M059J (cell line): ENCODE results near the gene CLPX. TPM values are rescaled to one million over a fixed set of nuclear protein-coding genes. Genes with fewer than 3 reads are reported as not detected.
"Not testable (repeated sequence)": the region's sequence is repeated elsewhere in the genome, so short reads cannot be mapped to it uniquely, and the experiment has no call there.

ENCODE experiments used
- DNase-seq: peaks from one replicate; pipeline ENCODE4 v3.0.0-alpha.2; 2012; ENCODE audit warnings: low read depth
- total RNA-seq: library from RNA; depleted of rRNA; stranded (reverse); fragments of >200 nt; shearing (Covaris generic); gene quantifications from 2 replicates; pipeline ENCODE4 v1.2.3, GENCODE V29; 2014; rRNA removed

The CLPX gene
- total RNA-seq, 1 experiment from 2014 or later = 27.7 TPM

DNA sequence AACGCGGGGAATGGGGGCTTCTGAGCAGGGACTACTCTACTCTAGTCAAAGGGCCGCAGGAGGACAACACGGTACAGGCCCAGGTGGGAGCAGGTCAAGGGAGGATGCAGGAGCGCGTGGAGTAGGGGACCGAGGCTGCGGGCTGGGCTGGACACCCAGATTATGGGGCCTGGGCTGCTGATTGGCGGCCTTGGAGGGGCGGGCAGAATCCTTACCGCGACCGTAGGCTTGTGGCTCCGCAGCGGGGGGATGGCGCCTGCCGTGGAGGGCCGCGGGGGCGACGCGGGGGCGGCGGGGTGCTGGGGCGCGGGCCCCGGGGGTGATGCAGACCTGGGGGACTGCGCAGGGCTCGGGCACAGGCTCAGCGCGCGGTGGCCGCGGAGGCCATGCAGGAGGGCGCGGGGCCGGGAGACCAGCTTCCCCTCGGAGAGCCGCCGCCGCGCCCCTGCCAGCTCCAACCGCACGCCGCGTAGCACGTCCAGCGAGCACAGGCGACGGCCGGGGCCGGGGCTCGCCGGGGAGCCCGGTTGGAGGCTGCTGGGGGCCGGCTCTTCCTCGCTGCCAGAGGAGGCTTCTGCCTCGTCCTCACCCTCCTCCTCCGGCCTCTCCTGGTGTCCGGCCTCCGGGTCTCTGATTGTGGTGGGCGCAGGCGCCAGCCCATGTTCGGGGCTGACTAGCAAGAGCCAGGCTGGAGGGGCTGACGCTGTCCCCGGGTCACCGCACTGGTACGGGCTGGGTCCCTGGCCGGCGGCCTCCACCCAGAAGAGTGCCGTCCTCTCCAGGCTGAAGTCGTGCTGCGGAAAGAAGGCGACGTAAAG, 83.0 kb downstream of the CLPX start:
- DNase-seq = no peak

DNA sequence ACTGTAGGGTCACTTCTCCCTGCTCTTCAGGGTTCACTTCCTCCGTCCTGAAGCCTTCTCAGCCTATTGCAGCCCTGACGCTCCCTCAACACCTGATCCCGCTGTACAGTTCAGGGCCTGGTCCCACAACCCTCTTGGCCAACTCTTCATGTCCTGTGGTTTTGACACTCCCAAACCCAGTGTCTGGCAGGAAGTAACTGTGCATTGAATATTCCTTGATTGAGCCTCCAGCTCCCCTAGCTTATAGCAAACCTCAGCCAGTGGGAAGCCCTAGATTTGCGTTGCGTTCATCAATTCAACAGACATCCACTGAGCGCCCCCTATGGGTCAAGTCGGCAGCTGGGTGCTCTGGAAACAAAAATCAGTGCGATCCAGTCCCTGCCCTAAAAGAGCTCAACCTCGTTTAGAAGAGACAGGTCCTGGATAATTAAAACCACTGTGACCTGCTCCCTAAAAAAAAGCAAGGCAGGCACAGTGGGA, 83.7 kb downstream of the CLPX start:
- peak; percentile 19 for DNase-seq

DNA sequence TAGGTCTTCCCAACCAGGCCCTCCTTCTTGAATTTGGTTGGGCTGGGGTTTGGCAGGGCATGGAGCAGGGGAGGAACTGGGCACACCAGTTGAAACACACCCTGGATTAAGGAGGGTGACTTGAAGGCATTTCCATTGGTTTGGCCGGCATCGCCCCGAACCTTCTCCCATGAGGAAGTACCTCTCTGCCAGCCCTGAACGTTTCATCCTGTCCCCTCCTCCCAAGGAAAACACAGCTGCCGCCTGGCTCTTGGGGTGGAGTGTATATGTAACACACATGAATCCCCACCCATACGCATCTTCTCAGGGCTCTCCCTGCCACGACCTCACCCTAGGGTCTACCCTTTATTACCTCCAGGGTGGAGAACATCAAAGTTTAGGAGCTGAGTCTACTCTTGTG, 84.7 kb downstream of the CLPX start:
- DNase-seq = no peak

DNA sequence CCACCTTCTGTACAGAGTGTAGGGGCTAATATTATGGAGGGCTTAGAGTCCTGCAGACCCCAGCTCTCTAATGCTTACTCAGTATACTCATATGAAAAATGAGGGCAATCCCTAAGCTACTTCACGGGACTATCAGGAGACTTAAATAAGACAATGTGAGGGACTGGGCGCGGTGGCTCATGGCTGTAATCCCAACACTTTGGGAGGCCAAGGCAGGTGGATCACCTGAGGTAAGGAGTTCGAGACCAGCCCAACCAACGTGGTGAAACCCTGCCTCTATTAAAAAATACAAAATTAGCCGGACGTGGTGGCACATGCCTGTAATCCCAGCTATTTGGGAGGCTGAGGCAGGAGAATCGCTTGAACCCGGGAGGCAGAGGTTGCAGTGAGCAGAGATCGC, 85.3 kb downstream of the CLPX start:
- not testable (repeated sequence) for DNase-seq

DNA sequence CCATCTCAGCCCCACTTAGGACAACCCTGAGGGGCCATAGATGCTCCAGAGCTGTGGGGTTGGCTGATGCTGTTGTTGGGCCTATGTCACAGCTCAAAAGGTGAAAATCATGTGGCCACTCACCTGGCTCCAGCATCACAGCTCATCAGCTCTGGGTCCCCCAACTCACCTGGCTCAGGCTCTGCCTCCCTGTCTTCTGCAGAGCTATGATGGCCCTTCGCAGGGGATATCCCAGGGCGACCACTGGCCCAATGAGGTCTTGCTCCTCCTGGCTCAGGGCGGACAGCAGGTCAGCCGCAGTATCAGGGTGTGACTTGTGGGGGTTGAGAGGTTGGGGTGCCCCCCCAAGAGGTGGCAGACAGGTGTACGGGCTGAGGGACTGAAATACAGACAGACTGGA, 85.8 kb downstream of the CLPX start:
- no peak for DNase-seq

Other genes starting within 250 kb of the CLPX start
- gene SPG21, start 195.4 kb downstream of the CLPX start, total RNA-seq = 93.2 and 94.8 TPM in 2 replicates
- gene MTFMT, start 155.7 kb downstream of the CLPX start, total RNA-seq = 19.9 and 21.2 TPM in 2 replicates
- gene SLC51B, start 140.0 kb downstream of the CLPX start, total RNA-seq = not detected in 2 replicates
- gene RASL12, start 117.4 kb downstream of the CLPX start, total RNA-seq = not detected in 2 replicates
- gene KBTBD13, start 108.6 kb downstream of the CLPX start, total RNA-seq = not detected in 2 replicates
- gene UBAP1L, start 70.1 kb downstream of the CLPX start, total RNA-seq = 0.10 and 0.12 TPM in 2 replicates
- 9.2 and 14.5 TPM in 2 replicates for gene PDCD7, start 51.5 kb downstream of the CLPX start, total RNA-seq
- gene CILP, start 26.1 kb upstream of the CLPX start, total RNA-seq = 0.02 TPM in 1 of 2 replicates, not detected in the other
- 7.1 and 14.8 TPM in 2 replicates for gene PARP16, start 101.5 kb upstream of the CLPX start, total RNA-seq
- not detected in 2 replicates for gene RNU5A-1, start 110.7 kb upstream of the CLPX start, total RNA-seq
- gene RNU5B-1, start 119.3 kb upstream of the CLPX start, total RNA-seq = not detected in 2 replicates
- gene IGDCC3, start 192.7 kb upstream of the CLPX start, total RNA-seq = not detected in 2 replicates
- gene IGDCC4, start 237.6 kb upstream of the CLPX start, total RNA-seq = 0.10 and 0.15 TPM in 2 replicates